Upper lobe of left lung (tissue), 6 donors: ENCODE data around the gene HPS1. TPM values are rescaled to one million over a fixed set of nuclear protein-coding genes. Genes with fewer than 3 reads are reported as not detected.

Experiments used
- ATAC-seq, 2 donors: fragments of 200-7000 bp; cut with Tn5 transposase; one replicate each; pipeline ENCODE4 v1.9.1; 2022; ENCODE audit warnings: mild to moderate bottlenecking in 2 of 2, moderate library complexity in 2 of 2; ENCODE audit not compliant: low FRiP score in 2 of 2
- DNase-seq, 2 donors: peaks; one replicate each; pipeline ENCODE4 v3.0.0-alpha.2; 2019 to 2020
- H3K27ac ChIP-seq, 4 donors: fragments of 200-600 bp; sonication (generic); one replicate each; pipeline ENCODE4 v1.5.1; 2016 to 2019
- H3K27me3 ChIP-seq, 4 donors: fragments of 200-600 bp; sonication (generic); one replicate each; pipeline ENCODE4 v1.5.1; 2017 to 2019
- H3K36me3 ChIP-seq, 4 donors: fragments of 200-600 bp; sonication (generic); one replicate each; pipeline ENCODE4 v1.5.1; 2016 to 2019
- H3K4me1 ChIP-seq, 4 donors: fragments of 200-600 bp; sonication (generic); one replicate each; pipeline ENCODE4 v1.5.1; 2018 to 2019
- H3K4me3 ChIP-seq, 4 donors: fragments of 200-600 bp; sonication (generic); one replicate each; pipeline ENCODE4 v1.5.1; 2017 to 2019; ENCODE audit warnings: mild to moderate bottlenecking in 2 of 4, moderate library complexity in 1 of 4
- H3K9me3 ChIP-seq, 4 donors: fragments of 200-600 bp; sonication (generic); one replicate each; pipeline ENCODE4 v1.5.1; 2018 to 2019
- CTCF ChIP-seq, 6 experiments: fragments of 450-650 bp in 4 of 6; fragments of 200-600 bp in 2 of 6; sonication (generic) in 2 of 6; IDR thresholded peaks; one replicate each; pipeline ENCODE4 v1.5.1; 2016 to 2019; ENCODE audit warnings: antibody characterized with exemption in 6 of 6
- EP300 ChIP-seq, 4 donors: sonication (generic); formaldehyde crosslinking; IDR thresholded peaks; one replicate each; pipeline ENCODE4 v1.5.1; 2017; ENCODE audit warnings: antibody characterized with exemption in 4 of 4, control low read depth in 2 of 4
- POLR2A ChIP-seq, 4 donors: fragments of 450-650 bp; IDR thresholded peaks; one replicate each; pipeline ENCODE4 v1.5.1; 2016 to 2017; ENCODE audit warnings: antibody characterized with exemption in 4 of 4, mild to moderate bottlenecking in 2 of 4
- POLR2AphosphoS5 ChIP-seq, 2 donors: sonication (generic); formaldehyde crosslinking; IDR thresholded peaks; one replicate each; pipeline ENCODE4 v1.5.1; 2017; ENCODE audit warnings: antibody characterized with exemption in 2 of 2
- WGBS, 2 donors: methylation state at CpG; one replicate each; pipeline ENCODE4 v1.1.5; 2017 to 2018; 5-methylcytosine and 5-hydroxymethylcytosine counted together
- total RNA-seq, 6 donors: library from RNA; depleted of rRNA in 4 of 6; stranded (reverse); fragments of >200 nt in 4 of 6; gene quantifications; one replicate each; pipeline versions ENCODE4 v1.1.0 to v1.2.1, GENCODE V29; 2016 to 2021
- donor health status: DM: no; HTN: no; CAD: no; lungs with moderate emphysema.
- donor health status: DM: no; HTN: yes; CAD: no; lungs with severe emphysema.

HPS1 gene
- total RNA-seq, 6 donors from 2014 or later = 45.8 to 103 (median 87.0) TPM

GRCh38 chr10:98377001-98377400 lies 69.7 kb downstream of the HPS1 start:
- no peaks in the 10 kb centered on the region for H3K4me1 ChIP-seq
- no peak overlapping the region for H3K4me3 ChIP-seq
- H3K9me3 ChIP-seq = peaks cover 0 to 3% (median 0%) of the 10 kb centered on the region in 4 donors
- ATAC-seq (no peak), DNase-seq (peak in 1 of 2 donors; percentile 3)
- no peak for TF ChIP-seq POLR2A (IDR thresholded peaks at IDR 0.05)
- no peak for TF ChIP-seq POLR2AphosphoS5 (IDR thresholded peaks at IDR 0.05)
- TF ChIP-seq CTCF (IDR thresholded peaks at IDR 0.05) = no peak
- no peak for TF ChIP-seq EP300 (IDR thresholded peaks at IDR 0.05)
- H3K27me3 ChIP-seq = no peaks in the 10 kb centered on the region
- no peak overlapping the region for H3K27ac ChIP-seq
- no peaks in the 10 kb centered on the region for H3K36me3 ChIP-seq
- WGBS, 2 donors = 75 to 94% methylated on average over 2 of the region's 2 CpGs

- DNase-seq (peak in 1 of 2 donors; percentile 3), ATAC-seq (no peak)
- TF ChIP-seq EP300 (IDR thresholded peaks at IDR 0.05) (no peak), CTCF (IDR thresholded peaks at IDR 0.05) (no peak), POLR2A (IDR thresholded peaks at IDR 0.05) (no peak), POLR2AphosphoS5 (IDR thresholded peaks at IDR 0.05) (no peak)
- WGBS, 2 donors = 63% methylated on average over 1 of the region's 1 CpG; no CpG with 5 or more reads in 1 of the 2 donors
- no peak overlapping the region for H3K4me3 ChIP-seq
- no peak overlapping the region for H3K27ac ChIP-seq
- H3K9me3 ChIP-seq = peaks cover 0 to 3% (median 0%) of the 10 kb centered on the region in 4 donors
- no peaks in the 10 kb centered on the region for H3K4me1 ChIP-seq
- no peaks in the 10 kb centered on the region for H3K27me3 ChIP-seq
- no peaks in the 10 kb centered on the region for H3K36me3 ChIP-seq
Measured at GRCh38 chr10:98376485-98376884, 70.2 kb downstream of the HPS1 start.

GRCh38 chr10:98374217-98374985 lies 72.3 kb downstream of the HPS1 start:
- Histone ChIP-seq H3K9me3 (peaks cover 0 to 3% (median 0%) of the 10 kb centered on the region in 4 donors), H3K36me3 (no peaks in the 10 kb centered on the region), H3K4me3 (no peak overlapping the region), H3K27ac (no peak overlapping the region), H3K27me3 (no peaks in the 10 kb centered on the region), H3K4me1 (peaks cover 0 to 6% (median 1%) of the 10 kb centered on the region in 4 donors)
- WGBS, 2 donors = 57 to 64% methylated on average over 8 of the region's 8 CpGs
- ATAC-seq (peak in 1 of 2 donors; percentile 32), DNase-seq (peak in 1 of 2 donors; percentile 10)
- TF ChIP-seq POLR2A (IDR thresholded peaks at IDR 0.05) (no peak), CTCF (IDR thresholded peaks at IDR 0.05) (no peak), EP300 (IDR thresholded peaks at IDR 0.05) (no peak), POLR2AphosphoS5 (IDR thresholded peaks at IDR 0.05) (no peak)

- no peaks in the 10 kb centered on the region for H3K27me3 ChIP-seq
- H3K4me1 ChIP-seq = peaks cover 0 to 6% (median 1%) of the 10 kb centered on the region in 4 donors
- no peak for ATAC-seq
- no peak overlapping the region for H3K4me3 ChIP-seq
- H3K36me3 ChIP-seq = no peaks in the 10 kb centered on the region
- TF ChIP-seq POLR2AphosphoS5 (IDR thresholded peaks at IDR 0.05) = no peak
- WGBS, 2 donors = 57 to 68% methylated on average over 12 of the region's 12 CpGs
- no peak overlapping the region for H3K27ac ChIP-seq
- peak in 1 of 2 donors; percentile 3 for DNase-seq
- H3K9me3 ChIP-seq = peaks cover 0 to 3% (median 0%) of the 10 kb centered on the region in 4 donors
Measured at GRCh38 chr10:98373260-98374040, 73.3 kb downstream of the HPS1 start.
